Heart right ventricle (tissue), 16 donors: ENCODE data around the gene VARS2. TPM values are rescaled to one million over a fixed set of nuclear protein-coding genes. Genes with fewer than 3 reads are reported as not detected.
"Not testable (repeated sequence)": the region's sequence is repeated elsewhere in the genome, so short reads cannot be mapped to it uniquely, and the experiment has no call there.

Experiments
- ATAC-seq, 8 donors: fragments of 200-7000 bp; cut with Tn5 transposase; one replicate each; pipeline ENCODE4 v1.9.1; 2020; ENCODE audit warnings: mild to moderate bottlenecking in 8 of 8, moderate library complexity in 8 of 8, moderate number of reproducible peaks in 1 of 8
- DNase-seq, 2 donors: peaks; one replicate each; pipeline ENCODE4 v3.0.0-alpha.2; 2020
- H3K27ac ChIP-seq, 10 donors: fragments of 200-600 bp; sonication (generic) in 2 of 10; one replicate each; pipeline versions ENCODE4 v1.5.0 to v1.8.0; 2020 to 2022; ENCODE audit warnings: mild to moderate bottlenecking in 3 of 10
- H3K27me3 ChIP-seq, 7 donors: fragments of 200-600 bp; one replicate each; pipeline ENCODE4 v1.8.0; 2021 to 2022; ENCODE audit warnings: mild to moderate bottlenecking in 2 of 7
- H3K36me3 ChIP-seq, 9 donors: fragments of 200-600 bp; sonication (generic) in 1 of 9; one replicate each; pipeline versions ENCODE4 v1.5.0 to v1.8.0; 2020 to 2022; ENCODE audit warnings: mild to moderate bottlenecking in 2 of 9
- H3K4me1 ChIP-seq, 9 donors: fragments of 200-600 bp; sonication (generic) in 1 of 9; one replicate each; pipeline versions ENCODE4 v1.5.0 to v1.8.0; 2020 to 2022; ENCODE audit warnings: mild to moderate bottlenecking in 4 of 9
- H3K4me3 ChIP-seq, 10 donors: fragments of 200-600 bp; sonication (generic) in 2 of 10; one replicate each; pipeline versions ENCODE4 v1.5.0 to v1.8.0; 2020 to 2022; ENCODE audit warnings: mild to moderate bottlenecking in 7 of 10, moderate library complexity in 2 of 10
- H3K9me3 ChIP-seq, 11 donors: fragments of 200-600 bp in 10 of 11; sonication (generic) in 2 of 11; one replicate each; pipeline versions ENCODE4 v1.5.0 to v1.8.0; 2013 to 2022; ENCODE audit warnings: mild to moderate bottlenecking in 2 of 11, control low read depth in 1 of 11, moderate library complexity in 1 of 11
- WGBS, 2 donors: extraction: QIAGEN DNeasy Blood & Tissue Kit; methylation state at CpG; one replicate each; pipeline ENCODE4 v1.1.7; 2013; ENCODE audit warnings: inconsistent platforms in 1 of 2; 5-methylcytosine and 5-hydroxymethylcytosine counted together
- intact Hi-C, 10 donors: fragments of 100-400 bp; cut with DNase I; formaldehyde crosslinking; loops; one replicate each; pipeline versions ENCODE4 v1.11.1 to v1.14.2; 2022
- long read RNA-seq, 3 donors: library from polyadenylated mRNA; unstranded; transcript quantifications; one replicate each; pipeline ENCODE4 v2.0.0, GENCODE V29; 2020 to 2021
- polyA plus RNA-seq, 2 donors: library from polyadenylated mRNA; stranded (reverse); fragments of 200-250 nt; gene quantifications; one replicate each; pipeline ENCODE4 v1.2.3, GENCODE V29; 2013
- total RNA-seq, 10 donors: library from RNA; stranded (reverse); fragmentation: NEBNext Ultra II Directional in 3 of 10; extraction: Animal tissue kit (Norgen Biotek cat#: 25700) in 3 of 10; gene quantifications; one replicate each; pipeline versions ENCODE4 v1.2.1 to v1.2.4, GENCODE V29; 2021 to 2023
- TF ChIP-seq, protein P1 (sequence below), 9 donors: fragments of 200-600 bp; sonication (generic) in 2 of 9; IDR thresholded peaks; one replicate each; pipeline versions ENCODE4 v1.5.0 to v1.8.0; 2021 to 2022; ENCODE audit warnings: antibody characterized with exemption in 9 of 9, mild to moderate bottlenecking in 5 of 9, moderate library complexity in 1 of 9
- donor health status: Arrhythmogenic right ventricular cardiomyopathy.
- donor health status: ischemic (EF 13 %, LVEDD 7.1; RV severe dilation, severe dysfunction).
- donor health status: healthy with polysubstance abuse.
- donor health status: DM: no; HTN: yes; CAD: no.
- donor health status: DM: no; HTN: no; CAD: no.
- donor health status: ischemic (EF 25% LVEDD 6.9; RV normal size, moderate dysfunction).
- donor health status: ischemic (EF 25% LVEDD 5.7; RV mildly dilated, moderate dysfunction).
- donor health status: healthy.
- donor health status: DM: yes; HTN: yes; CAD: no.
- donor health status: Ischemic cardiomyopathy.
- donor health status: ischemic (EF 35%, LVEDD 5.7; RV mildly dilated, moderate dysfunction).
- donor health status: nonischemic (EF 11% LVEDD 7.7; RV severe dilation, severe dysfunction).
- donor health status: DM: yes; HTN: yes; CAD: no.
- donor health status: PGD.
- donor health status: ischemic (EF 29% LVEDD 5.4; RV normal size, mild dysfunction).
- donor health status: nonischemic (EF 23%, LVEDD 6.1; RV moderate dilation, normal function).

The VARS2 gene
- 10 to 100 TPM; 13.4 to 28.4 (median 22.5) TPM for total RNA-seq
- 10 to 100 TPM in 1 of 2 donors, 1 to 10 TPM in 1; 9.3 to 26.0 TPM for polyA plus RNA-seq
- long read RNA-seq, donor 1, partial matches to known transcripts, result 5 of 7 reads
- long read RNA-seq, donor 1, other reads (novel, unspliced or antisense), result 2 of 7 reads
- long read RNA-seq, donor 2, full-length matches to known transcripts, result 2 of 16 reads
- long read RNA-seq, donor 2, partial matches to known transcripts, result 4 of 16 reads
- long read RNA-seq, donor 2, other reads (novel, unspliced or antisense), result 10 of 16 reads
- long read RNA-seq, donor 3, partial matches to known transcripts, result 23 of 44 reads
- long read RNA-seq, donor 3, other reads (novel, unspliced or antisense), result 18 of 44 reads

DNA sequence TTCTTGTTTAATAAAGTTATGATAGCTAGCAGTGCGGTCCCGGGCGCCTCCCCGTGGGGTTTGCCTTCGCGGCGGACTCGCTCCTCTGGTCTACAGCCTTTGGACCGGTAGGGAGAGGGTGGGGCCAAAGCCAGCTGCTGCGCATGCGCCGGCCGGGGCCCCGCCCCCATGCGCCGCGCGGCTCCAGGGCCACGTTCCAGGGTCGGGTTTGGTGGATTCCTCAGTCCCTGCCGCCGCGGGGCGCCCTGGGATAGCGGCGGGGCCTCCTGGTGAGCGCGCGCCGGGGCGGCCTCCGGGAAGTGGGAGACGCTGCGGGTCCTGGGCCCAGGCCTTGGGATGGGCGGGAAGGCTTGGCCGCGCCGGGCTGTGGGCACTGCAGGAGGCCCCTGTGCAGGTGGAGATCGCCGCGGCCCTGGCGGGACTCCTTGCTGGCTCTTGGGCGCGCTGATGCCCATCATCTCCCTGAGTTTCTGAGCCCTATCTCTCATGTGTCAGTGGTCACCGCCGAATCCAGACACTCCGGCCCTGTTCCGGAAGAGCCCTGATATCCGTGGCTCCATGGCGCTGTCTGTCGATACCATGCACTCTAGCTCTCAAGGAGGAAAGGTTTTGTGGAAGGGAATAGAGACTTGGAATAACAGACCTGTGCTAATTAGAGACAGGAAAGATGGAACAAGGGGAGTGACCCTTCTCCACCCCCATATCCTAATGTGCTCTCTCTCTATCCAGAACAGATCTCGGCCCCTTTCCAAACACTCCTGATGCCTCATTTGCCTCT is at the start of gene VARS2:
TSS of gene VARS2 (plus strand) at position 163 of the 778 bp plus-strand sequence. CDS start at position 762, 599 bp downstream.
- 0% methylated on average over 50 to 52 of the region's 52 CpGs for WGBS, 2 donors

DNA sequence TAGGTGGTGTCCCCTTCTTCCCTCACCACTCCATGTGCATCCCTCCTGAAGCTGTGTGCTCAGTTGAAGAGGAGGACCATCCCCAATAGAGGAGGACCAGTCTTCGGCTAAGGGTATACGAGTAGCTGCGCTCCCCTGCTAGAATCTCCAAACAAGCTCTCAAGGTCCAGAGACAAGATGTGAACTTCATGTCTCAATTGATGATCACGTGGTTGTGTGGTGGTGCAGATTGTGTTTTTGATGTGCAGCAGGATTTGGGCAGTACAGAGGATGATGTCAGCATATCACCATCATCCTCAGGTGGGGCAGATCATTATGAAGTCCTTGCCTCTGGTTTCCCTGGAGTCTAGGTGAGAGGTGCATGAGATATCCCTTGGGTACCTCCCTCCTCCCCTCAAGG is 49.7 kb upstream of the VARS2 start:
- TF ChIP-seq, protein P1, sequence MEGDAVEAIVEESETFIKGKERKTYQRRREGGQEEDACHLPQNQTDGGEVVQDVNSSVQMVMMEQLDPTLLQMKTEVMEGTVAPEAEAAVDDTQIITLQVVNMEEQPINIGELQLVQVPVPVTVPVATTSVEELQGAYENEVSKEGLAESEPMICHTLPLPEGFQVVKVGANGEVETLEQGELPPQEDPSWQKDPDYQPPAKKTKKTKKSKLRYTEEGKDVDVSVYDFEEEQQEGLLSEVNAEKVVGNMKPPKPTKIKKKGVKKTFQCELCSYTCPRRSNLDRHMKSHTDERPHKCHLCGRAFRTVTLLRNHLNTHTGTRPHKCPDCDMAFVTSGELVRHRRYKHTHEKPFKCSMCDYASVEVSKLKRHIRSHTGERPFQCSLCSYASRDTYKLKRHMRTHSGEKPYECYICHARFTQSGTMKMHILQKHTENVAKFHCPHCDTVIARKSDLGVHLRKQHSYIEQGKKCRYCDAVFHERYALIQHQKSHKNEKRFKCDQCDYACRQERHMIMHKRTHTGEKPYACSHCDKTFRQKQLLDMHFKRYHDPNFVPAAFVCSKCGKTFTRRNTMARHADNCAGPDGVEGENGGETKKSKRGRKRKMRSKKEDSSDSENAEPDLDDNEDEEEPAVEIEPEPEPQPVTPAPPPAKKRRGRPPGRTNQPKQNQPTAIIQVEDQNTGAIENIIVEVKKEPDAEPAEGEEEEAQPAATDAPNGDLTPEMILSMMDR (IDR thresholded peaks at IDR 0.05), result no peak
- WGBS, 2 donors, result 84 to 90% methylated on average over 4 of the region's 4 CpGs
- no peak for DNase-seq
- Histone ChIP-seq H3K9me3 (peaks cover 0 to 18% (median 10%) of the 10 kb centered on the region in 11 donors), H3K36me3 (no peaks in the 10 kb centered on the region), H3K4me3 (no peak overlapping the region), H3K27ac (no peak overlapping the region), H3K27me3 (no peaks in the 10 kb centered on the region), H3K4me1 (no peaks in the 10 kb centered on the region)
- ATAC-seq, result no peak
- intact Hi-C loops, result no loop called here

More for the DNA sequence above, at the start of gene VARS2:
- peak within 1 kb of the TSS; percentile 76 to 98 (median 93) for H3K27ac ChIP-seq
- DNase-seq (peak; percentile 90 to 92), ATAC-seq (peak; percentile 94 to 98 (median 97))
- H3K4me3 ChIP-seq, result peak within 1 kb of the TSS; percentile 40 to 86 (median 62)
- H3K27me3 ChIP-seq, result no peaks in the 10 kb centered on the region
- intact Hi-C loops, result loop anchor here in 6 of 10 donors (1.0 to 10.0 kb wide), 6 partner anchors 129 to 158 kb away; no protein-coding TSS in a partner anchor
- peaks cover 0 to 72% (median 36%) of the 10 kb centered on the region in 9 donors for H3K36me3 ChIP-seq
- TF ChIP-seq, protein P1 (IDR thresholded peaks at IDR 0.05), result peak in 8 of 9 donors; percentile 7 to 65 (median 42)
- H3K4me1 ChIP-seq, result peaks cover 5 to 31% (median 24%) of the 10 kb centered on the region in 9 donors
- H3K9me3 ChIP-seq, result no peaks in the 10 kb centered on the region

DNA sequence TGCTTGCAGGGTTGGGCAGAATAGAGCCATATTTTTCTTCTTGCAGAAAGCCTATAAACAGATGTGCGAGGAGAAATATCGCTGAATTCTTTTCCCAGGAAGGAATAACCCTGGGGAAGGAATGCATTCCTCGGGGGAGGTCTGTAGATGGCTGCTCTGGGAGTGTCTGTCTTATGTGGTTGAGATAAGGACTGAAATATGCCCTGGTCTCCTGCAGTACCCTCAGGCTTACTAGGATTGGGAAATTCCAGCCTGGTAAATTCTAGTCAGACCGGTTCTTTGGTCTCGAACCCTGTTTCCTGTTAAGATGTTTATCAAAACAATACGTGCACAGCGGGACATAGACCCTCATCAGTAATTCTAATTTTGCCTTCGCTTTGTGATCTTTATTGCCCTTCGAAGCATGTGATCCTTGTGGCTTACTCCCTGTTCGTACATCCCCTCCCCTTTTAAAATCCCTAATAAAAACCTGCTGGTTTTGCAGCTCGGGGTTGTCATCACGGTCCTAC is 44.7 kb upstream of the VARS2 start:
- H3K36me3 ChIP-seq, H3K4me1 ChIP-seq, H3K4me3 ChIP-seq, intact Hi-C loops, H3K27me3 ChIP-seq, H3K27ac ChIP-seq, DNase-seq, ATAC-seq: not testable (repeated sequence)
- WGBS, 2 donors, result 84 to 85% methylated on average over 12 of the region's 12 CpGs
- H3K9me3 ChIP-seq, result peaks cover 0 to 44% (median 14%) of the 10 kb centered on the region in 11 donors

DNA sequence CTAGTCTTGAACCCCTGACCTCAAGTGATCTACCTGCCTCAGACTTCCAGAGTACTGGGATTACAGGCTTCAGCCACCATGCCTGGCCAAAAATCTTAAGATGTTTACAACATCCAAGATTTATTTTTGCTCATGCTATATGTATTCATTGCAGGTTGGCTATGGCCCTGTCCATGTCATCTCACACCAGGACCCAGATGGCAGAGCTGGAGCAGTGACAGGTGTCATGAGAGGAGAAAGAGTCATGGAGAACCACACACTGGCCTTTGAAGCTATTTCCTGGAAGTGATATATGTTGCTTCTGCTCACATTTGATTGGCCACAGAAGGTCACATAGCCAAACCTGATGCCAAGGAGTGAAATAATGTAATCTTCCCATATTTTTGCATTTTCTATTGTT is 43.5 kb upstream of the VARS2 start:
- intact Hi-C loops, result loop anchor here in 1 of 10 donors (10.0 kb wide), 1 partner anchor 146 kb away; the partner anchor contains the start of gene TUBB
- TF ChIP-seq, protein P1 (IDR thresholded peaks at IDR 0.05), result no peak

More for the DNA sequence above, 43.5 kb upstream of the VARS2 start:
- Histone ChIP-seq H3K4me3 (no peak overlapping the region), H3K4me1 (no peaks in the 10 kb centered on the region), H3K36me3 (no peaks in the 10 kb centered on the region), H3K27me3 (no peaks in the 10 kb centered on the region), H3K9me3 (peaks cover 0 to 44% (median 14%) of the 10 kb centered on the region in 11 donors), H3K27ac (no peak overlapping the region)
- DNase-seq, result no peak
- ATAC-seq, result no peak
